Small intestine (tissue), 7 donors: ENCODE measurements around the gene PTPRU. TPM values are rescaled to one million over a fixed set of nuclear protein-coding genes. Genes with fewer than 3 reads are reported as not detected.

Source experiments
- DNase-seq, 2 donors: peaks; one replicate each; pipeline versions ENCODE4 v3.0.0 to v3.0.0-alpha.2; 2013
- FAIRE-seq: peaks from 2 replicates; lab custom pipeline; 2012; peaks lifted over from hg19 to GRCh38; lab: Jason Lieb, UNC
- H3K27ac ChIP-seq, 3 donors: one replicate each; pipeline ENCODE4 v1.5.1; 2013; ENCODE audit warnings: low read length in 2 of 3, mild to moderate bottlenecking in 2 of 3, control low read depth in 1 of 3, inconsistent platforms in 1 of 3, low read depth in 1 of 3, moderate library complexity in 1 of 3
- H3K27me3 ChIP-seq, 3 donors: one replicate each; pipeline ENCODE4 v1.6.1; 2013; ENCODE audit warnings: low read length in 3 of 3, inconsistent platforms in 1 of 3; ENCODE audit not compliant: control insufficient read depth in 3 of 3, insufficient read depth in 3 of 3
- H3K36me3 ChIP-seq, 3 donors: one replicate each; pipeline ENCODE4 v1.6.1; 2013; ENCODE audit warnings: low read length in 3 of 3, inconsistent platforms in 1 of 3, low read depth in 1 of 3, mild to moderate bottlenecking in 1 of 3, moderate library complexity in 1 of 3; ENCODE audit not compliant: control insufficient read depth in 3 of 3, insufficient read depth in 2 of 3
- H3K4me1 ChIP-seq, 3 donors: one replicate each; pipeline ENCODE4 v1.6.1; 2013; ENCODE audit warnings: low read length in 2 of 3, inconsistent platforms in 1 of 3, low read depth in 1 of 3, mild to moderate bottlenecking in 1 of 3, moderate library complexity in 1 of 3; ENCODE audit not compliant: control insufficient read depth in 3 of 3, insufficient read depth in 2 of 3
- H3K4me3 ChIP-seq, 3 donors: one replicate each; pipeline ENCODE4 v1.5.1; 2013; ENCODE audit warnings: low read length in 3 of 3, control low read depth in 1 of 3, inconsistent platforms in 1 of 3, low read depth in 1 of 3, mild to moderate bottlenecking in 1 of 3, moderate library complexity in 1 of 3
- H3K9me3 ChIP-seq, 2 donors: one replicate each; pipeline ENCODE4 v1.6.1; 2013; ENCODE audit warnings: low read depth in 1 of 2, low read length in 1 of 2; ENCODE audit not compliant: control insufficient read depth in 2 of 2, insufficient read depth in 1 of 2
- WGBS, 3 donors: extraction: QIAGEN DNeasy Blood & Tissue Kit; methylation state at CpG; one replicate each; pipeline ENCODE4 v1.1.7; 2013; 5-methylcytosine and 5-hydroxymethylcytosine counted together
- polyA plus RNA-seq, 4 donors: library from polyadenylated mRNA; stranded (reverse) in 3 of 4; unstranded in 1 of 4; fragments of 200-250 nt in 3 of 4; fragments of 120-200 nt in 1 of 4; gene quantifications; one replicate each; pipeline versions ENCODE4 v1.2.1 to v1.2.3, GENCODE V29; 2013
- donor health status: healthy with polysubstance abuse.
- donor health status: control.
- donor health status: control.
- donor health status: Bipolar disorder and iron deficiency.
- donor health status: healthy.

PTPRU gene
- polyA plus RNA-seq, 4 donors: 0.27 to 44.5 (median 4.3) TPM; not detected in 1

- FAIRE-seq (no peak), DNase-seq (no peak)
- 68 to 72% (median 70%) methylated on average over 8 of the region's 8 CpGs for WGBS, 3 donors
- Histone ChIP-seq H3K27ac (no peak overlapping the region), H3K4me1 (no peaks in the 10 kb centered on the region), H3K9me3 (no peaks in the 10 kb centered on the region), H3K36me3 (no peaks in the 10 kb centered on the region), H3K27me3 (peaks cover 0 to 2% (median 2%) of the 10 kb centered on the region in 3 donors), H3K4me3 (no peak overlapping the region)
These were observed 118.3 kb downstream of the PTPRU start for GRCh38 chr1:29354511-29355098.

GRCh38 chr1:29355375-29355774 is 119.1 kb downstream of the PTPRU start:
- Histone ChIP-seq H3K9me3 (no peaks in the 10 kb centered on the region), H3K4me3 (no peak overlapping the region), H3K4me1 (no peaks in the 10 kb centered on the region), H3K27me3 (peaks cover 0 to 2% (median 0%) of the 10 kb centered on the region in 3 donors), H3K27ac (no peak overlapping the region), H3K36me3 (no peaks in the 10 kb centered on the region)
- WGBS, 3 donors: 65 to 87% (median 74%) methylated on average over 6 of the region's 6 CpGs
- DNase-seq (no peak), FAIRE-seq (no peak)

GRCh38 chr1:29356663-29357062 is 120.3 kb downstream of the PTPRU start:
- peak; percentile 27 for DNase-seq
- no peaks in the 10 kb centered on the region for H3K4me1 ChIP-seq
- H3K36me3 ChIP-seq: no peaks in the 10 kb centered on the region
- no peak overlapping the region for H3K27ac ChIP-seq
- whole genome bisulfite sequencing, 3 donors: 25 to 55% (median 36%) methylated on average over 14 of the region's 14 CpGs
- H3K4me3 ChIP-seq: no peak overlapping the region
- H3K27me3 ChIP-seq: peaks cover 0 to 2% (median 2%) of the 10 kb centered on the region in 3 donors
- H3K9me3 ChIP-seq: no peaks in the 10 kb centered on the region
- no peak for FAIRE-seq

GRCh38 chr1:29357452-29357851 is 121.1 kb downstream of the PTPRU start:
- H3K27me3 ChIP-seq: peaks cover 0 to 2% (median 2%) of the 10 kb centered on the region in 3 donors
- no peaks in the 10 kb centered on the region for H3K9me3 ChIP-seq
- no peak overlapping the region for H3K27ac ChIP-seq
- no peaks in the 10 kb centered on the region for H3K36me3 ChIP-seq
- no peak for FAIRE-seq
- H3K4me3 ChIP-seq: no peak overlapping the region
- no peaks in the 10 kb centered on the region for H3K4me1 ChIP-seq
- WGBS, 3 donors: 56 to 68% (median 67%) methylated on average over 7 of the region's 7 CpGs
- no peak for DNase-seq

GRCh38 chr1:29358183-29358582 is 121.9 kb downstream of the PTPRU start:
- WGBS, 3 donors: 78 to 89% (median 86%) methylated on average over 6 of the region's 6 CpGs
- Histone ChIP-seq H3K4me3 (no peak overlapping the region), H3K27me3 (peaks cover 0 to 2% (median 2%) of the 10 kb centered on the region in 3 donors), H3K36me3 (no peaks in the 10 kb centered on the region), H3K4me1 (no peaks in the 10 kb centered on the region), H3K9me3 (no peaks in the 10 kb centered on the region), H3K27ac (no peak overlapping the region)
- FAIRE-seq (no peak), DNase-seq (no peak)

- DNase-seq: no peak
- no peak for FAIRE-seq
These were observed 124.4 kb downstream of the PTPRU start for GRCh38 chr1:29360768-29361167.

GRCh38 chr1:29361686-29362085 is 125.4 kb downstream of the PTPRU start:
- no peak for DNase-seq

More at GRCh38 chr1:29360768-29361167, 124.4 kb downstream of the PTPRU start:
- H3K4me1 ChIP-seq: no peaks in the 10 kb centered on the region
- no peaks in the 10 kb centered on the region for H3K9me3 ChIP-seq
- no peaks in the 10 kb centered on the region for H3K36me3 ChIP-seq
- 79 to 85% (median 82%) methylated on average over 3 of the region's 3 CpGs for WGBS, 3 donors
- H3K4me3 ChIP-seq: no peak overlapping the region
- H3K27ac ChIP-seq: no peak overlapping the region
- peaks cover 0 to 2% (median 2%) of the 10 kb centered on the region in 3 donors for H3K27me3 ChIP-seq

GRCh38 chr1:29362116-29362515 is 125.8 kb downstream of the PTPRU start:
- peaks cover 0 to 2% (median 2%) of the 10 kb centered on the region in 3 donors for H3K27me3 ChIP-seq
- no peak overlapping the region for H3K27ac ChIP-seq
- H3K4me3 ChIP-seq: no peak overlapping the region
- H3K9me3 ChIP-seq: no peaks in the 10 kb centered on the region
- H3K36me3 ChIP-seq: no peaks in the 10 kb centered on the region
- 63 to 82% (median 68%) methylated on average over 10 of the region's 10 CpGs for WGBS, 3 donors
- no peak for DNase-seq
- no peak for FAIRE-seq
- no peaks in the 10 kb centered on the region for H3K4me1 ChIP-seq

More at GRCh38 chr1:29361686-29362085, 125.4 kb downstream of the PTPRU start:
- FAIRE-seq: no peak
- no peak overlapping the region for H3K27ac ChIP-seq
- no peaks in the 10 kb centered on the region for H3K36me3 ChIP-seq
- WGBS, 3 donors: 68 to 78% (median 69%) methylated on average over 6 of the region's 6 CpGs
- no peaks in the 10 kb centered on the region for H3K4me1 ChIP-seq
- no peak overlapping the region for H3K4me3 ChIP-seq
- H3K27me3 ChIP-seq: peaks cover 0 to 2% (median 2%) of the 10 kb centered on the region in 3 donors
- H3K9me3 ChIP-seq: no peaks in the 10 kb centered on the region

- no peaks in the 10 kb centered on the region for H3K4me1 ChIP-seq
- DNase-seq: no peak
- no peaks in the 10 kb centered on the region for H3K9me3 ChIP-seq
- peaks cover 0 to 2% (median 2%) of the 10 kb centered on the region in 3 donors for H3K27me3 ChIP-seq
- 47 to 79% (median 59%) methylated on average over 4 of the region's 4 CpGs for WGBS, 3 donors
- FAIRE-seq: no peak
- H3K27ac ChIP-seq: no peak overlapping the region
- H3K36me3 ChIP-seq: no peaks in the 10 kb centered on the region
- H3K4me3 ChIP-seq: no peak overlapping the region
These were observed 126.4 kb downstream of the PTPRU start for GRCh38 chr1:29362764-29363163.
